Measurements from ENCODE around the gene ALAD.
"Not testable (repeated sequence)": the region's sequence is repeated elsewhere in the genome, so short reads cannot be mapped to it uniquely, and the experiment has no call there.

The ALAD gene

DNA sequence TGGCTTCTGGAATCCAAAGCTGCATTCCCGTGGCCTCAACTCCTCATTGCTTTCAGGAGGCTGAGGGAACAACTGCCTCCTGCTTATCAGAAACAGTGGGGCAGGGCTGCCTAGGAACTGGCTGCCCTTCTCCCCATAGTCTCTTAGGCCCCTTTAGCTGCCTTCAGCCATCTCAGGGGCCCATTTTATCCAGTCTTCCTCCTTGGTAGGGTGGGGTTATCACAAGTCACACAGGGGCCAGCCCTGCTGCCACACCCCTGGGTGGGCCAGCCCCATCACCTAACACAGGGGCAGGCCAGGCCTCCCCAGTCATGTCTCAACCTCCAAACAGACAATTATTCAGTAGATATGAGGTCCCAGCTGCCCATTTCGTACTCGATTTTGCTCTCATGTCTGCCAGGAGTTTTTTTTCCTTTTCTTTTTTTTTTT lies 3.9 kb downstream of the ALAD start:
- no peak for DNase-seq

DNA sequence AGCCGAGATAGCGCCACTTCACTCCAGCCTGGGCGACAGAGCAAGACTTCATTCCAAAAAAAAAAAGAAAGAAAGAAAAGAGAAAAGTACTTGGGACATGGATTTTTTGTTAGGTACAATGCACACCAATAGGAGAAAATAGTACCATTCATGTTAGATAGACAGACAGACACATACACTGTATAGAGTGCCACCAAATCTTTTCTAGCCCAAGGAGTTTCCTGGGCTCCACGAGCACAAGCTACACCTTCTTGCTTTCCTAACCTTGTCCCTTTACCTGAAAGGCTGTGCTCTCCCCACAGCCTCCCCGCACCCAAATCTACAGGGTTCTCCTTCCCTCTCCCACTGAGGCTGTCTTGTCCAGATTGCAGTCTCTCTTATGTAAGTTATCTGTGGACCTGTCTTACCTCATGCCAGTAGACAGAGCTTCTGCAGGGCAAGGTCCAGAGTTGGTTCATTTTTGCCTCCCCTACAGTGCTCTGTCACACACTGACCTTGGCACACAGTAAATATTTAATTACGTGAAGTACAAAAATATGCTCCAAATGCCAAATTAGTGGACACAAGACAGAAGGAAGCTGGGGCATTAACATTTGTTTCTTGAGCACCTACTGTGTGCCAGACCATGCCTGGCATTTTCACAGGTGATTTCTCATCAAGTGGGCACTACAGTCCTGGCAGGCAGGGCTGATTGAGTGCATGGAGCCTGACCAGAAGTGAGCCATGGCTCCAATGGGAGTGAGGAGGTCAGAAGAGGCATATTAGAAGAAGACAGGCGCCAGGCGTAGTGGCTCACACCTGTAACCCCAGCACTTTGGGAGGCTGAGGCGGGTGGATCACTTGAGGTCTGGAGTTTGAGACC lies 5.9 kb downstream of the ALAD start:
- no peak for DNase-seq

DNA sequence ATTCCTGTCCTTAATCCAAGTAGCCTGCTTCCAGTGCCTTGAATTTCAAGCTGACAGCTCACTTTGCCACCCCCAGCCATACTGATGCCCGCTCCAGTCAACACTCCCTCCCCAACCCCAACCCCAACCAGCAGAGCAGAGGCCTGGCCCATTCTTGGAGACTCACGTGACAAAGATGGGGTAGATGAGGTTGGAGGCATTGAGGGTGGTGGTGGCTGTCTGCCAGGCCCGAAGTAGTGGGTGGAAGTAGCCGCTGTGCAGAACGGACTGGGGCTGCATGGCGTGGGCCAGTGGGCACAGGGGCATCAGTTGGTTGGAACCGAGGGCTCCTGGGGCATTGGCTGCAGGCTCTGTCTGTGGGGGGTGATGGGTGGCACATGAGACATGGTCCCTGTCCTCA lies 7.8 kb downstream of the ALAD start:
- no peak for DNase-seq

DNA sequence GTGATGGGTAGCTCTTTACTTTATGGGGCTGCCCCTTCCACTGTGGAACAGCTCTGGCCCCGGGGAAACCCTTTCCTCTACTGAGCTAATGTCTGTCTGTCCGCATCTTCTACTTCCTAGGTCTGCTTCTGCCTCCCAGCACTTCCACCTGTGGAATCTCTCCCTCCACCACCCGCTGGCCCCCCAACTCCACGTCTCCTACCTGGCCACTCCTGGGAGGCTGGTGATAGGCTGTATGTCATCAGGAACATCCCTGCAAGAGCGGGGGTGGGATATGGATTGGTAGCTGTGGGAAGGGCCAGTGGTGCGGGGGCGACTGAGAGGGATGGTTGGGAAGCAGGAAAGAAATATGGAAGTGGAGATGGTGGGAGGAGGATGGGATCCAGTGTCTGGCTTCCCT lies 9.2 kb downstream of the ALAD start:
- DNase-seq = no peak

DNA sequence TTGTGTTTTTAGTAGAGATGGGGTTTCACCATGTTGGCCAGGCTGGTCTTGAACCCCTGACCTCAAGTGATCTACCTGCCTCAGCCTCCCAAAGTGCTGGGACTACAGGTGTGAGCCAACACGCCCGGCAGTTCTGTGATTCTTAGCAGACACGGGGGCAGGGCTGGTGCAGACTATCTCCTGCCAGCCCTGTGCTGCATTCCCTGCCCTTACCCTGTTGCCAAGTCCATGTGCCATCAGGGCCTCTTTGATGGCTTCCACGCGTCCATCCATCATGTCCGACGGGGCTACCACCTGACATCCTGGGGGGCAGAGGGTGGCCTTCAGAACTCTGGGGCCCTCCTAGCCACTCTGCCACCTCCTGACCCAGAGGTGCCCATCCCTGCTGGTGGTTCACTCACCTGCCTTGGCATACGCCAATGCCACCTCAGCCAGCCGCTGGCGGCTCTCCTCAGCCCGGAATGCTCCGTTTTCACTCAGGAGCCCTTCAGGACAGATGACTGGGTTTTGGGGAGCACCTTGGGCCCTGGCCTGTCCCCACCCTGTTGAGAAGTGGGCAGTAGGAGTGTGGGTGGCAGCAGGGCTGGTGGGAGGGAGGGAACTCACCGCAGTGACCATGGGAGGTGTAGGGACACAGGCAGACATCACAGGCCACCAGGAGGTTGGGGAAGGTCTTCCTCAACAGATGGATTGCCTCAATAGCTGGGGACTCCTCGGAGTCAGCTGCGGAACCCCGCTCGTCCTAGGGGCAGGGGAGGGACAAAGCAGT lies 10.7 kb downstream of the ALAD start:
- DNase-seq = no peak

GRCh38 chr9:113389451-113389850 lies 11.6 kb downstream of the ALAD start:
- no peak for DNase-seq

- no peak for DNase-seq
These were observed 12.3 kb downstream of the ALAD start for GRCh38 chr9:113388833-113389232.

- no peak for DNase-seq
These were observed 13.4 kb downstream of the ALAD start for GRCh38 chr9:113387560-113388230.

GRCh38 chr9:113386571-113387393 lies 14.3 kb downstream of the ALAD start:
- no peak for DNase-seq

GRCh38 chr9:113381909-113382411 lies 19.1 kb downstream of the ALAD start:
- no peak for DNase-seq

DNA sequence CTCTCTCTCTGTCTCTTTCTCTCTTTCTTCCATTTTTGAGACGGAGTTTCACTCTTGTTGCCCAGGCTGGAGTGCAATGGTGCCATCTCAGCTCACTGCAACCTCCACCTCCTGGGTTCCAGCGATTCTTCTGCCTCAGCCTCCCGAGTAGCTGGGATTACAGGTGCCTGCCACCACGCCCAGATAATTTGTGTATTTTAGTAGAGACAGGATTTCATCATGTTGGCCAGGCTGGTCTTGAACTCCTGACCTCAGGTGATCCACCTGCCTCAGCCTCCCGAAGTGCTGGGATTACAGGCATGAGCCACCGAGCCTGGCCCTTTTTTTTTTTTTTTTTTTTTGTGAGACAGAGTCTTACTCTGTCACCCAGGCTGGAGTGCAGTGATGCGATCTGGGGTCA lies 19.6 kb downstream of the ALAD start:
- DNase-seq = not testable (repeated sequence)

DNA sequence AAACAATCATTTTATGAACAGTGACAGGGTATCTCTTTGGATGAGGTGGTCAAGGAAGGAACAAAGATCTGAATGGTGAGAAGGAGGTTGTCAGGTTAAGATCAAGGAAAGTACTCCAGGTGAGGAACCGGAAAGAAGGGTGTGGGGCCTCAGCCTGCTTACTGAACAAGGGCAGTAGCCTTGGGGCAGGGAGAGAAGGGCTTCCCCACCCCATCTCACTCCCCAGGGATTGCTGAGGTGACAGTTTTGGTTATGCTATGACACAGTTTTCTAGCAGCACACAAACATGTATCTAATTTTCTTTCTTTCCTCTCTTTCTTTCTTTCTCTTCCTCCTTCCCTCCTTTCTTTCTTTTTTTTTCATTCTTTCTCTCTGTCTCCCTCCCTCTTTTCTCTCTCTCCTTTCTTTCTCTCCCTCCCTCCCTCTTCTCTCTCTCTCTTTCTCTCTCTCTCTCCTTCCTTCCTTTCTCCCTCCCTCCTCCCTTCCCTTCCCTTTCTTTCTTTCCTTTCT lies 20.2 kb downstream of the ALAD start:
- no peak for DNase-seq

- not testable (repeated sequence) for DNase-seq
These were observed 21.3 kb downstream of the ALAD start for GRCh38 chr9:113379829-113380210.

- DNase-seq = not testable (repeated sequence)
These were observed 21.8 kb downstream of the ALAD start for GRCh38 chr9:113379094-113379828.

DNA sequence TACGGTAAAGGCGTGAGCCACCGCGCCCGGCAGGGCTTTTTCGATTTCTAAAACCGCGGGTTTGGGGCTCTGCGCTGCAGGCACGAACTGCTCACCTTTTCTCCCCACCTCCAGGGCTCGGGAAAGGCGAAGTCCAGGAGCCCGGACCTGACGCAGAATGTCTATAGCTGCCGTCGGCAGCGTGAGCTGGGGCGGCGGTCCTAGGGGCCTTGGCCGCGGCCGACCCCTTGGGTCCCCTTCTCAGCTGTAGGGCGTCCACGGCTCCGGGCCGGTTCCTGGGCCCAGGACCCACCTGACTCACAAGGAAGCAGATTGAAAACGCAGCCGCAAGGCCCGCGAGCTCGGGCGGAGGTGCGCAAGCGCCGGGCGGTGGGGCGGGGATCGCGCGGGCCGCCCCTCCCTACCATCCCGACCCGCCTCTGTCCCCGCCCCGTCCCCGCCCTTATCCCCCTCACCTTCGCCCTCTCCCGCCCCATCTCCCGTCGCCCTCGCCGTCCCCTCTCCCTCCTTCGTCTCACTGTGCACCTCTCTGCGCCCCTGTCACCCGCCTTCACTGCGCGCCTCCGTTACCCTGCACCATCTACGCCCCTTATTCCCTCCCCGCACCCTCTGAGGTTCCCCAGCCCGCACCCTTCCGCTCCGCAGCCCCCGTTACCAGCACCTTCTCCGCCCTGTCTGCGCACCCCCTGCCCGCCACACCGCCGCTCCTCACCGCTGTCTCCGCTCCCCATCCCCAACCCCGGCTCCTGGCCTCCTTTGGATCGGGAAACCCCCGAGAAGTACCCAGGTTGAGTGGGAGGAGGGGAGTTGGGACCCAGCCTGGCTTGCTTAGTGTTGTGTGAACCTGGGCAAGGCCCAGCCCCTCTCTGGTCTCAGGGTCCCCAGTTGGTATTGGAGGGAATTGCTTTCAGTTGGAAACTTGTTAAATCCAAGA lies 24.2 kb downstream of the ALAD start, which contains the start of gene HDHD3:
Gene HDHD3 (minus strand): TSS at position 353 of the 934 bp plus-strand sequence. CDS start 2,632 bp downstream, outside the sequence.
- peak; percentile 75 for DNase-seq

GRCh38 chr9:113375057-113376023 lies 25.7 kb downstream of the ALAD start:
- no peak for DNase-seq

- DNase-seq = no peak
These were observed 27.2 kb downstream of the ALAD start for GRCh38 chr9:113373676-113374392.

GRCh38 chr9:113373256-113373655 lies 27.8 kb downstream of the ALAD start:
- no peak for DNase-seq

Data from NCI-H2029 (cell line).